Right lobe of liver (tissue), 5 donors: ENCODE results near the gene CCT2. TPM values are rescaled to one million over a fixed set of nuclear protein-coding genes. Genes with fewer than 3 reads are reported as not detected.

Experiments
- microRNA-seq, 2 donors: library from miRNA; unstranded; fragments of <30 nt; microRNA quantifications; one replicate each; pipeline ENCODE4, GENCODE V29; 2019 to 2020
- small RNA-seq, 2 experiments: library from RNA; depleted of rRNA; stranded (forward); fragments of <200 nt; gene quantifications; one replicate each; pipeline ENCODE3, GENCODE V24; 2016
- total RNA-seq, 6 experiments: library from RNA; depleted of rRNA in 2 of 6; stranded (reverse); fragments of >200 nt in 2 of 6; fragmentation: NEBNext Ultra II Directional in 3 of 6; extraction: Animal tissue kit (Norgen Biotek cat#: 25700) in 3 of 6; gene quantifications; one replicate each; pipeline versions ENCODE4 v1.1.0 to v1.2.4, GENCODE V29; 2016 to 2023
- donor health status: DM: no; HTN: no; CAD: no.
- donor health status: DM: no; HTN: no; CAD: no.
- donor health status: DM: no; HTN: yes; CAD: no.
- donor health status: DM: no; HTN: yes; CAD: no.

Gene CCT2
- total RNA-seq, 6 experiments from 2014 or later, result 39.8 to 81.9 (median 54.3) TPM

Small RNA genes within 50 kb of the gene (microRNA-seq; reads per million reads assigned to microRNA genes)
- 0 reads per million in 2 donors for gene MIR3913-1
- gene MIR3913-2, result 0 reads per million in 2 donors

Small RNA genes within 50 kb of the gene (small RNA-seq; reads per million reads assigned to genes)
- 4.2 to 6.6 reads per million in 2 experiments for gene MIR3913-1

Other genes with a start within 250 kb of the CCT2 start
- gene LYZ, start 237.1 kb upstream of the CCT2 start, total RNA-seq, result 10 to 100 TPM in 5 of 6 experiments, 1 to 10 TPM in 1; 3.5 to 69.9 (median 18.8) TPM
- gene YEATS4, start 225.7 kb upstream of the CCT2 start, total RNA-seq, result 10 to 100 TPM in 2 of 6 experiments, 1 to 10 TPM in 4; 2.9 to 17.3 (median 5.8) TPM
- gene FRS2, start 115.1 kb upstream of the CCT2 start, total RNA-seq, result 10 to 100 TPM; 13.8 to 27.8 (median 15.8) TPM
- not detected for gene LRRC10, start 25.4 kb downstream of the CCT2 start, total RNA-seq
- not detected for gene BEST3, start 113.8 kb downstream of the CCT2 start, total RNA-seq
- gene RAB3IP, start 153.4 kb downstream of the CCT2 start, total RNA-seq, result 10 to 100 TPM; 13.8 to 16.7 (median 14.5) TPM
- under 1 TPM in 4 of 6 experiments, not detected in 2; 0.11 to 0.21 (median 0.17) TPM for gene MYRFL, start 239.8 kb downstream of the CCT2 start, total RNA-seq